Measurements from ENCODE around the gene PLCG2. TPM values are rescaled to one million over a fixed set of nuclear protein-coding genes. Genes with fewer than 3 reads are reported as not detected.

Gene PLCG2
- total RNA-seq, result 10 to 100 TPM; 62.5 to 80.2 TPM

DNA sequence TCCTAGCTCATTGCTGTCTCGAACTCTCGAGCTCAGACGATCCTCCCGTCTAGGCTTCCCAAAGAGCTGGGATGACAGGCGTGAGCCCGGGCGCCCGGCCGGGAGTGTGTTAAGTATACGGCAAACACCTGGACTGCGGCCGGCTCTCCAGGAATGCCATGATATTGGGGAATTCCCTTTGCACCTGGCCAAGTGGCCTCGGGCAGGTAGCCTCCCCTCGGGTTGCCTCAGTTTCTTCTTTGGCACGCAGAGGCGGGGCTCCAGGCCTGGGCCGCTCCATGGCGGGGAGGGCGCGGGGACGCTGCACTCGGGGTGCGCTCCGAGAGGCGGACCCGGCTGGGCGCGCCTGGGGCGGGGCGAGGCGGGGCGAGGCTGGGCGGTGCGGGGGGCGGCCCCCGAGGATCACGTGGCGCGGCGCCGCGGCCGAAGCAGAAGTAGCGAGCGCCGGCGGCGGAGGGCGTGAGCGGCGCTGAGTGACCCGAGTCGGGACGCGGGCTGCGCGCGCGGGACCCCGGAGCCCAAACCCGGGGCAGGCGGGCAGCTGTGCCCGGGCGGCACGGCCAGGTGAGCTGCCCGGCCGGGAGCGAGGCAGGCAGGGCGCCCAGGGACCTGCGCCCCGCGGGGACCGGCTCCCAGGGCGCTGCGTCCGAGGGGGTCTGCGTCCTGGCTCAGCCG lies at the start of gene PLCG2:
Gene PLCG2 (plus strand): TSS at position 431 of the 675 bp plus-strand sequence. CDS start 6,699 bp downstream, outside the sequence.
- H3K4me1 Mint-ChIP-seq, result peaks cover 27% of the 10 kb centered on the region
- CTCF ChIA-PET, result interaction anchor here (0.7 to 1.7 kb wide), 7 partner anchors 14 to 111 kb away, joined by 3 to 6 read pairs (median 3); no protein-coding TSS in a partner anchor
- DNase-seq, result peak; percentile 88
- no peaks in the 10 kb centered on the region for H3K9me3 Mint-ChIP-seq (ENCODE audit: low read depth)
- no peaks in the 10 kb centered on the region for H3K36me3 Mint-ChIP-seq
- peak within 1 kb of the TSS; percentile 14 for H3K27ac Mint-ChIP-seq
- peak; percentile 99 for ATAC-seq
- peaks cover 29% of the 10 kb centered on the region for H3K27me3 Mint-ChIP-seq
- peak within 1 kb of the TSS; percentile 90 for H3K4me3 Mint-ChIP-seq

DNA sequence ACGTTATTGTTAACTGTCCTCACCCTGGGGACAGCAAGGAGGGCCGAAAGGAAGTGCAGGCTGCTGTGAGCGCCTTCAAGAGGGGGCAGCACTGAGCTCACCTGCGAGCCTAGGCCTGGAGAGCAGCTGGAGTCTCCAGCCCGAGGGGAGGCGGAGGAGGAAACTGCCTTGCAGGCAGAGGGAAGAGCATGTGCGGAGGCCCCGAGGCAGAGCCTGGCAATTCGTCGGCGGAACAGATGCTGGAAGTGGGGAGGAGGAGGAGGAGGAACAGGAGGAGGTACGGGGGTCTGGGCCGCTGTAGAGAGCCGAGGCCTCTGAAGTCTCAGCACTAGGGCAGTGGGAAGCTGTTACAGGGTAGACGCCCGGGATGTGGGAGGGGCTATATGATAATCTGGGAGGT lies 49.6 kb upstream of the PLCG2 start:
- Mint-ChIP-seq H3K4me3 (peak overlapping the region; percentile 9), H3K27ac (peak overlapping the region; percentile 21), H3K9me3 (ENCODE audit: low read depth) (no peaks in the 10 kb centered on the region), H3K27me3 (peaks cover 6% of the 10 kb centered on the region), H3K36me3 (no peaks in the 10 kb centered on the region), H3K4me1 (peaks cover 17% of the 10 kb centered on the region)
- CTCF ChIA-PET, result interaction anchor here (0.5 to 2.7 kb wide), 30 partner anchors 9 to 469 kb away, joined by 3 to 17 read pairs (median 4); partner anchors contain the start of gene GAN
- ATAC-seq (no peak), DNase-seq (no peak)

- CTCF ChIA-PET, result interaction anchor here (0.6 to 2.7 kb wide), 32 partner anchors 8 to 525 kb away, joined by 3 to 17 read pairs (median 4); partner anchors contain the start of gene GAN
- peak overlapping the region; percentile 79 for H3K27ac Mint-ChIP-seq
- ATAC-seq (peak; percentile 92), DNase-seq (peak; percentile 71)
- H3K9me3 Mint-ChIP-seq (ENCODE audit: low read depth), result no peaks in the 10 kb centered on the region
- H3K36me3 Mint-ChIP-seq, result no peaks in the 10 kb centered on the region
- no peaks in the 10 kb centered on the region for H3K27me3 Mint-ChIP-seq
- peak overlapping the region; percentile 72 for H3K4me3 Mint-ChIP-seq
- peaks cover 17% of the 10 kb centered on the region for H3K4me1 Mint-ChIP-seq
Observed at GRCh38 chr16:81730090-81731051, 48.7 kb upstream of the PLCG2 start.

DNA sequence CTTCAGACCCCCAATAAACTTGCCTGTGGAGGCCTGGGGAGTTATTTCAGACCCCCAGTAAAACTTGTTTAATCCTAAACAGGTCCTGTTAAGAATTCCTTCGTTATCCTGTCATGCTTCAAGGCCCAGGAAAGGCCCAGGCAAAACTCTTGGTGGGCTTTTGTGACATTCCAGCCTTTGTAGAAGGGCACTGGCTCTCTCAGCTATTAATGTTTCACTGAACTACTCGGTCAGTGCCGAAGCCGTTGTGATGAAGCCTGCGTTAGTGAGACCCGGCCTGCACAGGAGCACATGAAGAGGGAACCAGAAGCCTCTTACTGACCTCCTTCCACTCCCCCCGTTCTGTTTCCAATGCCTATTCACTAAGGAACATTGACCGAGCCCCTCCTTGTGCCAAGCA lies 47.4 kb upstream of the PLCG2 start:
- Mint-ChIP-seq H3K9me3 (ENCODE audit: low read depth) (no peaks in the 10 kb centered on the region), H3K27me3 (no peaks in the 10 kb centered on the region), H3K36me3 (no peaks in the 10 kb centered on the region), H3K4me3 (no peak overlapping the region), H3K4me1 (peaks cover 17% of the 10 kb centered on the region), H3K27ac (no peak overlapping the region)
- ATAC-seq (no peak), DNase-seq (no peak)
- CTCF ChIA-PET, result interaction anchor here (1.4 to 2.7 kb wide), 6 partner anchors 9 to 110 kb away, joined by 6 to 10 read pairs (median 8); no protein-coding TSS in a partner anchor

DNA sequence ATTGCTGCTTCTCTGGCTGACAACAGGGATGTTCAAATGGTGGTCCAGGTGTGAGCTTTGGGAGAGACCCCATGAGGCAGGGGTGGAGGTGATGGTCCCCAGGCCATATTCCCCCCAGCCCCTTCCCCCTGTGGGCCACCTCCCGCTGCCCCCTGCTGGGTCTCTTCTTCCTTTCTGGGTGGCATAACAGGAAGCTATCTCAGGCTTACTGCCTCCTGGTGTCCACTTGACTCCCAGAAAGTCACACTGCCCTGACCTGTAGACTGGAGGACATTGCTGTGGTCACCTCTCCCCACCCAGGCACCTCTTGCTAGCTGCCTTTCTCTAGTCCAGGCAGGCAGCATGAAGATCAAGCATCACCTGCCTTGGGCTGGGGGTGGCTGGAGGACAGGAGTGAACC lies 46.4 kb upstream of the PLCG2 start:
- DNase-seq (no peak), ATAC-seq (no peak)
- Mint-ChIP-seq H3K36me3 (no peaks in the 10 kb centered on the region), H3K4me1 (peaks cover 18% of the 10 kb centered on the region), H3K27ac (no peak overlapping the region), H3K27me3 (no peaks in the 10 kb centered on the region), H3K9me3 (ENCODE audit: low read depth) (no peaks in the 10 kb centered on the region), H3K4me3 (no peak overlapping the region)
- CTCF ChIA-PET, result interaction anchor here (1.5 kb wide), 1 partner anchor 35 kb away, joined by 4 read pairs; no protein-coding TSS in a partner anchor

DNA sequence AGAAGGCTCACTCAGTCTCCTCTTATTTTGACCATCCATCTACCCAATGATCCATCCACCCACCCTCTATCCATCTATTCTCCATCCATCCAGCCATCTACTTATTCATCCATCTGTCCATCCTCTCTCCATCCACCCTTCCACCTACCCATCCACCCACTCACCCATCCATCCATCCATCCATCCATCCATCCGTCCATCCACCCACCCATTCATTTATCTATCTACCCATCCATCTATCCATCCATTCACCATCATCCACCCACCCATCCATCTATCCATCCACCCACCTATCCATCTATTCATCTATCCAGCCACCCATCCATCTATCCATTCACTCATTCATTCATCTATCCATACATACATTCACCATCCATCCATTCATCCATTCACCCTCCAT lies 45.8 kb upstream of the PLCG2 start:
- peaks cover 24% of the 10 kb centered on the region for H3K4me1 Mint-ChIP-seq
- H3K36me3 Mint-ChIP-seq, result no peaks in the 10 kb centered on the region
- CTCF ChIA-PET, result interaction anchor here (0.7 to 1.5 kb wide), 3 partner anchors 36 to 162 kb away, joined by 3 to 4 read pairs (median 3); no protein-coding TSS in a partner anchor
- no peaks in the 10 kb centered on the region for H3K27me3 Mint-ChIP-seq
- no peak overlapping the region for H3K4me3 Mint-ChIP-seq
- H3K27ac Mint-ChIP-seq, result no peak overlapping the region
- DNase-seq (no peak), ATAC-seq (no peak)
- no peaks in the 10 kb centered on the region for H3K9me3 Mint-ChIP-seq (ENCODE audit: low read depth)

- no peak for DNase-seq
- CTCF ChIA-PET, result interaction anchor here (0.9 to 2.1 kb wide), 6 partner anchors 18 to 700 kb away, joined by 3 to 9 read pairs (median 3); partner anchors contain the start of gene ATMIN
- H3K27me3 Mint-ChIP-seq, result no peaks in the 10 kb centered on the region
Observed at GRCh38 chr16:81734632-81735434, 44.3 kb upstream of the PLCG2 start.

DNA sequence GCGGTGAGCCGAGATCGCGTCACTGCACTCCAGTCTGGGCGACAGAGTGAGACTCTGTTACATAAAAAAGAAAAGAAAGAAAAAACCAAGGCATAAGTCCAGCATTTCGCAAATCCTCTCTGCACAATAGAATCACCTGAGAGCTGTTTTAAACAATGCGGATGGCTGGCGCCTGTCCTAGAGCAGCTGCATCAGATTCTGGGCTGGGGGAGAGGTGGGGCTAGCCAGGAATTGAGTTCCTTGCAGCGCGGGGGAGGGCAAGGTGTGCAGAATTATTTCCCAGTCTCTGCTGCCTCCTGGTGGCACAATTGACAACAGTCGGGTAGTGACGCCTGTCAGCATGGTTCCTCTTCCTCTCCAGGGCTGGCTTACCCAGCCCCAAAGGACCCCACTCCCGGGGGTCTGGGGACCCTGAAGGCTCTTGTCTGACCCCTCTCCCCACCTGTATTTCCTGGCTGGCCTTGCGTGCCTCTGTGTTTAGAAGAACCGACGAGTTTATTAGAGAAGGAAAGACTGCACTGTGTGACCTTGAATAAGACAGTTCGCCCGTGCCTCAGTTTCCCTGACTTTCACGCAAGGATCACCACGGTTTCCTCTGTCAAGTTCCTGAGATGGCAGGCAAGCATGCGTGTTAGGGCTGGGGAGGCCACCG lies 41.1 kb upstream of the PLCG2 start:
- H3K4me1 Mint-ChIP-seq, result peaks cover 21% of the 10 kb centered on the region
- no peaks in the 10 kb centered on the region for H3K27me3 Mint-ChIP-seq
- H3K36me3 Mint-ChIP-seq, result no peaks in the 10 kb centered on the region
- H3K27ac Mint-ChIP-seq, result peak overlapping the region; percentile 37
- ATAC-seq, result peak; percentile 97
- peak overlapping the region; percentile 57 for H3K4me3 Mint-ChIP-seq
- peak; percentile 91 for DNase-seq
- no peaks in the 10 kb centered on the region for H3K9me3 Mint-ChIP-seq (ENCODE audit: low read depth)
- CTCF ChIA-PET, result interaction anchor here (0.6 to 4.7 kb wide), 13 partner anchors 13 to 533 kb away, joined by 3 to 30 read pairs (median 3); no protein-coding TSS in a partner anchor

More at GRCh38 chr16:81734632-81735434, 44.3 kb upstream of the PLCG2 start:
- no peaks in the 10 kb centered on the region for H3K36me3 Mint-ChIP-seq
- H3K4me3 Mint-ChIP-seq, result no peak overlapping the region
- no peaks in the 10 kb centered on the region for H3K9me3 Mint-ChIP-seq (ENCODE audit: low read depth)
- no peak for ATAC-seq
- H3K27ac Mint-ChIP-seq, result no peak overlapping the region
- H3K4me1 Mint-ChIP-seq, result peaks cover 16% of the 10 kb centered on the region

DNA sequence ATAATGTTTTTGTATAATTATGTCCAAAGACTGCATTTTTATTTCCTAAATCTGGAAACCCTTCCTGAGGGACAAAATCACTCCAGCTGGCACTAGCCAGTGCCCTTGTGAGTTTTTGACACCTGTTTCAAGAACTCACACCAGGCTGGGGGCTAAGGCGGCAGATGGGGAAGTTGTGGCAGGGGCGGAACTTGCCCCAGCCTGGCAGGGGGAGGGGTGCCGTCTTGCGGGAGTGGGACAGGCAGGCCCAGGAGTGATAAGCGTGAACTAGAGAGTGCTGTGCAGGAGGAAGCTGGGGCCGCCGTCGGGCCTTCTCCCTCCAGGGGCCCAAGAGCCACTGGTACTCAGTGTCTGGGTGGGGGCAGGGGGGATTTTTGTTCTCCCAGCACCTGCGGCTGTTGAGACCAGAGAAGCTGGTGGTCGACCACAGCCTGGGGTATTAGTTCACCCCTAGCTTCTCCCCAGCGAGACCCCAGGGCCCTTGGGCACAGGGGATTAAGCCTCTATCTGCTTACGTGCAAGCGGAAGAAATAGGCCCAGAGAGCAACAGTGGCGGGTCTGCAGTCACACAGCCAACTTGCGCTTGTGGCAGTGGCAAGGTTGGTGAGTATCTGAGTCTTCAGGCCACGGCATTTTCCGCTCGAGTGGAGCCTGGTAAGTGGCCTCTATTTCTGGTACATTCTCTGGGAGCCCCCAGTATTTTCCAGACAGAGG lies 40.2 kb upstream of the PLCG2 start:
- CTCF ChIA-PET, result interaction anchor here (0.8 to 4.7 kb wide), 5 partner anchors 9 to 534 kb away, joined by 4 to 30 read pairs (median 5); no protein-coding TSS in a partner anchor
- Mint-ChIP-seq H3K27ac (no peak overlapping the region), H3K27me3 (no peaks in the 10 kb centered on the region), H3K36me3 (no peaks in the 10 kb centered on the region), H3K9me3 (ENCODE audit: low read depth) (no peaks in the 10 kb centered on the region), H3K4me1 (peaks cover 21% of the 10 kb centered on the region), H3K4me3 (no peak overlapping the region)
- ATAC-seq (no peak), DNase-seq (no peak)

GRCh38 chr16:81739503-81739902 lies 39.6 kb upstream of the PLCG2 start:
- no peak for DNase-seq
- CTCF ChIA-PET, result interaction anchor here (0.7 to 4.7 kb wide), 6 partner anchors 9 to 534 kb away, joined by 3 to 30 read pairs (median 4); no protein-coding TSS in a partner anchor
- peaks cover 21% of the 10 kb centered on the region for H3K4me1 Mint-ChIP-seq
- H3K4me3 Mint-ChIP-seq, result no peak overlapping the region
- no peaks in the 10 kb centered on the region for H3K36me3 Mint-ChIP-seq
- H3K9me3 Mint-ChIP-seq (ENCODE audit: low read depth), result no peaks in the 10 kb centered on the region
- ATAC-seq, result no peak
- no peak overlapping the region for H3K27ac Mint-ChIP-seq
- no peaks in the 10 kb centered on the region for H3K27me3 Mint-ChIP-seq

- Mint-ChIP-seq H3K9me3 (ENCODE audit: low read depth) (no peaks in the 10 kb centered on the region), H3K27ac (no peak overlapping the region), H3K36me3 (no peaks in the 10 kb centered on the region), H3K4me1 (peaks cover 21% of the 10 kb centered on the region), H3K27me3 (no peaks in the 10 kb centered on the region), H3K4me3 (no peak overlapping the region)
- CTCF ChIA-PET, result interaction anchor here (0.7 to 4.7 kb wide), 11 partner anchors 9 to 535 kb away, joined by 3 to 30 read pairs (median 4); no protein-coding TSS in a partner anchor
- ATAC-seq (no peak), DNase-seq (no peak)
Observed at GRCh38 chr16:81740169-81740568, 38.9 kb upstream of the PLCG2 start.

All from activated CD8-positive, alpha-beta memory T cell treated with anti-CD3 and anti-CD28 coated beads, Interleukin-2, amount 10 ng/mL, durations not matched to agents 7 days and 5 days (primary cell).